ENCODE measurements around the gene FBXL2. TPM values are rescaled to one million over a fixed set of nuclear protein-coding genes. Genes with fewer than 3 reads are reported as not detected.
A peak's percentile ranks its signal among the peaks of the same experiment; 100 is the strongest.

Gene FBXL2

GRCh38 chr3:33433843-33434242 lies 156.6 kb downstream of the FBXL2 start:
- Histone ChIP-seq H3K4me1 (ENCODE audit: control insufficient read depth, insufficient read depth, low read length) (peaks cover 55% of the 10 kb centered on the region), H3K36me3 (ENCODE audit: insufficient read depth, low read length) (no peaks in the 10 kb centered on the region)

More at GRCh38 chr3:33433843-33434242, 156.6 kb downstream of the FBXL2 start:
- Histone ChIP-seq H3K4me2 (ENCODE audit: low read length) (peak overlapping the region; percentile 53), H3K27me3 (ENCODE audit: control insufficient read depth, insufficient read depth, low read length) (no peaks in the 10 kb centered on the region), H3K9me3 (replicated peaks; ENCODE audit: low read length) (no peaks in the 10 kb centered on the region), H3K4me3 (ENCODE audit: low read length) (no peak overlapping the region), H3K9ac (ENCODE audit: low read depth, low read length) (no peak overlapping the region)

Small RNAs within 50 kb of the gene (small RNA-seq; reads per million reads assigned to genes)
- gene RNU7-110P = not detected
